Keratinocyte (primary cell): ENCODE measurements around the gene USP48. TPM values are rescaled to one million over a fixed set of nuclear protein-coding genes. Genes with fewer than 3 reads are reported as not detected.

Experiments used
- DNase-seq: peaks from one replicate; pipeline ENCODE4 v3.0.0-alpha.2; 2011; ENCODE audit warnings: low read depth, missing footprints, low spot score
- FAIRE-seq: peaks from 2 replicates; lab custom pipeline; 2011; peaks lifted over from hg19 to GRCh38; lab: Jason Lieb, UNC
- H2AFZ ChIP-seq: 2 replicates; pipeline ENCODE4 v1.6.0; 2012; ENCODE audit warnings: low read length, control low read depth, inconsistent platforms; ENCODE audit not compliant: control insufficient read depth
- H3K27ac ChIP-seq: 2 replicates; pipeline ENCODE4 v1.5.1; 2011; ENCODE audit warnings: low read length; ENCODE audit not compliant: control insufficient read depth, insufficient read depth
- H3K27me3 ChIP-seq: 3 replicates; pipeline ENCODE4 v1.6.0; 2011; ENCODE audit warnings: low read length; ENCODE audit not compliant: control insufficient read depth, insufficient read depth; ENCODE audit errors: extremely low read depth
- H3K36me3 ChIP-seq, 2 experiments: 2 replicates in 1 of 2; 3 replicates in 1 of 2; pipeline ENCODE4 v1.5.1; 2011; ENCODE audit warnings: low read length in 2 of 2, mild to moderate bottlenecking in 1 of 2; ENCODE audit not compliant: control insufficient read depth in 2 of 2, insufficient read depth in 2 of 2; ENCODE audit errors: extremely low read depth in 1 of 2
- H3K4me1 ChIP-seq: 3 replicates; pipeline ENCODE4 v1.5.1; 2011; ENCODE audit warnings: low read length; ENCODE audit not compliant: control insufficient read depth, insufficient read depth; ENCODE audit errors: extremely low read depth
- H3K4me2 ChIP-seq: 3 replicates; pipeline ENCODE4 v1.6.0; 2011; ENCODE audit warnings: low read depth, low read length; ENCODE audit not compliant: control insufficient read depth, insufficient read depth; ENCODE audit errors: extremely low read depth
- H3K4me3 ChIP-seq, 3 experiments: fragments of 200-600 bp in 1 of 3; sonication (generic) in 1 of 3; 2 replicates in 2 of 3; 3 replicates in 1 of 3; pipeline ENCODE4 v1.5.1; 2011 to 2016; ENCODE audit warnings: low read length in 3 of 3, mild to moderate bottlenecking in 3 of 3, control low read depth in 2 of 3, inconsistent platforms in 1 of 3, low read depth in 1 of 3, mixed read lengths in 1 of 3, mixed run types in 1 of 3, moderate library complexity in 1 of 3; ENCODE audit not compliant: control insufficient read depth in 2 of 3, insufficient read depth in 2 of 3; ENCODE audit errors: extremely low read depth in 1 of 3
- H3K79me2 ChIP-seq: 2 replicates; pipeline ENCODE4 v1.6.0; 2012; ENCODE audit warnings: low read length; ENCODE audit not compliant: control insufficient read depth, insufficient read depth
- H3K9ac ChIP-seq: 3 replicates; pipeline ENCODE4 v1.6.0; 2011; ENCODE audit warnings: low read length; ENCODE audit not compliant: control insufficient read depth, insufficient read depth; ENCODE audit errors: extremely low read depth
- H3K9me1 ChIP-seq: 3 replicates; pipeline ENCODE4 v1.6.0; 2011; ENCODE audit warnings: low read length; ENCODE audit not compliant: control insufficient read depth, insufficient read depth; ENCODE audit errors: extremely low read depth
- H3K9me3 ChIP-seq: 2 replicates; pipeline ENCODE4 v1.5.1; 2012; ENCODE audit warnings: low read depth, low read length; ENCODE audit not compliant: control insufficient read depth
- H4K20me1 ChIP-seq: 3 replicates; pipeline ENCODE4 v1.6.0; 2011; ENCODE audit warnings: low read length; ENCODE audit not compliant: control insufficient read depth, insufficient read depth; ENCODE audit errors: extremely low read depth
- CTCF ChIP-seq, 3 experiments: IDR thresholded peaks in 1 of 3; conservative IDR thresholded peaks in 1 of 3; optimal IDR thresholded peaks in 1 of 3; 2 replicates in 2 of 3; 3 replicates in 1 of 3; pipeline versions ENCODE3 to v1.5.1; 2011; ENCODE audit warnings: low read length in 3 of 3, mild to moderate bottlenecking in 3 of 3, moderate library complexity in 2 of 3, control low read depth in 1 of 3, inconsistent platforms in 1 of 3; ENCODE audit not compliant: insufficient read depth in 2 of 3; ENCODE audit errors: extremely low read depth in 1 of 3
- EZH2 ChIP-seq: IDR thresholded peaks from one replicate; pipeline ENCODE4 v1.6.1; 2012; ENCODE audit warnings: inconsistent platforms, mild to moderate bottlenecking, low read length, moderate library complexity
- dilution Hi-C: fragments of 300-500 bp; cut with MboI; formaldehyde crosslinking; loops from one replicate; pipeline ENCODE4 v1.7.0; 2020; ENCODE audit warnings: low sequenced_read_pairs; ENCODE audit not compliant: extremely low pct_ligation_motif_present
- polyA plus RNA-seq, 5 experiments: library from polyadenylated mRNA; depleted of rRNA in 3 of 5; stranded (reverse) in 3 of 5; stranded (forward) in 1 of 5; unstranded in 1 of 5; fragments of >200 nt; gene quantifications; 1 replicate in 1 of 5; 2 replicates in 3 of 5; 3 replicates in 1 of 5; pipeline versions ENCODE4 v1.2.1 to v1.2.3, GENCODE V29; 2011 to 2012; ENCODE audit warnings: missing spikeins in 2 of 5, low read depth in 1 of 5, low replicate concordance in 1 of 5

USP48 gene
- polyA plus RNA-seq, 1 donor (not counting 4 experiments of a cell fraction or from before 2014, with no cell fraction given) = 33.0 TPM

- DNase-seq = no peak
- H3K4me2 ChIP-seq = no peak overlapping the region
- peaks cover 4% of the 10 kb centered on the region for H3K9me3 ChIP-seq
- H3K79me2 ChIP-seq = no peaks in the 10 kb centered on the region
- no peak overlapping the region for H3K4me3 ChIP-seq
- H3K36me3 ChIP-seq = no peaks in the 10 kb centered on the region
- H3K27ac ChIP-seq = no peak overlapping the region
- no peak for TF ChIP-seq EZH2
- TF ChIP-seq CTCF (optimal IDR thresholded peaks at IDR 0.05 in 1 of 3, IDR thresholded peaks at IDR 0.05 in 1 of 3, conservative IDR thresholded peaks at IDR 0.05 in 1 of 3; ENCODE audit: extremely low read depth in 1 of 3, insufficient read depth in 2 of 3, low read length in 3 of 3) = no peak
- H2AFZ ChIP-seq = no peak overlapping the region
- H3K4me1 ChIP-seq = no peaks in the 10 kb centered on the region
- dilution Hi-C loops = no loop called here
- no peak overlapping the region for H3K9ac ChIP-seq
- no peaks in the 10 kb centered on the region for H3K9me1 ChIP-seq
- no peaks in the 10 kb centered on the region for H3K27me3 ChIP-seq
- H4K20me1 ChIP-seq = no peaks in the 10 kb centered on the region
- FAIRE-seq = no peak
These were observed 16.8 kb upstream of the USP48 start for GRCh38 chr1:21799730-21800129.

- no peaks in the 10 kb centered on the region for H3K27me3 ChIP-seq
- no peaks in the 10 kb centered on the region for H3K9me1 ChIP-seq
- H3K79me2 ChIP-seq = no peaks in the 10 kb centered on the region
- H2AFZ ChIP-seq = no peak overlapping the region
- TF ChIP-seq EZH2 (no peak), CTCF (optimal IDR thresholded peaks at IDR 0.05 in 1 of 3, IDR thresholded peaks at IDR 0.05 in 1 of 3, conservative IDR thresholded peaks at IDR 0.05 in 1 of 3; ENCODE audit: extremely low read depth in 1 of 3, insufficient read depth in 2 of 3, low read length in 3 of 3) (no peak)
- no peaks in the 10 kb centered on the region for H3K36me3 ChIP-seq
- no peak overlapping the region for H3K4me3 ChIP-seq
- DNase-seq (no peak), FAIRE-seq (no peak)
- H3K9ac ChIP-seq = no peak overlapping the region
- no peaks in the 10 kb centered on the region for H4K20me1 ChIP-seq
- dilution Hi-C loops = no loop called here
- H3K27ac ChIP-seq = no peak overlapping the region
- H3K9me3 ChIP-seq = peaks cover 4% of the 10 kb centered on the region
- no peak overlapping the region for H3K4me2 ChIP-seq
- peaks cover 3% of the 10 kb centered on the region for H3K4me1 ChIP-seq
These were observed 12.1 kb upstream of the USP48 start for GRCh38 chr1:21795075-21795474.
